NCI-H1417 treated with DMSO at 0.1 percent for 48 hours (cell line): ENCODE results near the gene SCYL1.
"Not testable (repeated sequence)": the region's sequence is repeated elsewhere in the genome, so short reads cannot be mapped to it uniquely, and the experiment has no call there.

Source experiments
- DNase-seq: peaks from one replicate; lab custom pipeline; 2025; lab: John Stamatoyannopoulos, UW

SCYL1 gene

GRCh38 chr11:65506290-65506771 lies 18.6 kb upstream of the SCYL1 start:
- DNase-seq: no peak

GRCh38 chr11:65506772-65507505 lies 17.9 kb upstream of the SCYL1 start:
- DNase-seq: no peak

DNA sequence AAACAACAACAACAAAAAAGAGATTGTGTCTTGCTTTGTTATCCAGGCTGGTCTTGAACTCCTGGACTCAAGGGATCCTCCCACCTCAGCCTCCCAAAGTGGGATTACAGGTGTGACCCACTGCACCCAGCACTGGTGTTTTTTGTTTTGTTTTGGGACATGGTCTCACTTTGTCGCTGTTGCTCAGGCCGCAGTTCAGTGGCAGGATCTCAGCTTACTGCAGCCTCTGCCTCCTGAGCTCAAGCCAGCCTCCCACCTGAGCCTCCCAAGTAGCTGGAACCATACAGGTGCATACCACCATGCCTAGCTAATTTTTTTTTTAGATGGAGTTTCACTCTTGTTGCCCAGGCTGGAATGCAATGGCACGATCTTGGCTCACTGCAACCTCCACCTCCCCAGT lies 12.6 kb upstream of the SCYL1 start:
- DNase-seq: not testable (repeated sequence)

DNA sequence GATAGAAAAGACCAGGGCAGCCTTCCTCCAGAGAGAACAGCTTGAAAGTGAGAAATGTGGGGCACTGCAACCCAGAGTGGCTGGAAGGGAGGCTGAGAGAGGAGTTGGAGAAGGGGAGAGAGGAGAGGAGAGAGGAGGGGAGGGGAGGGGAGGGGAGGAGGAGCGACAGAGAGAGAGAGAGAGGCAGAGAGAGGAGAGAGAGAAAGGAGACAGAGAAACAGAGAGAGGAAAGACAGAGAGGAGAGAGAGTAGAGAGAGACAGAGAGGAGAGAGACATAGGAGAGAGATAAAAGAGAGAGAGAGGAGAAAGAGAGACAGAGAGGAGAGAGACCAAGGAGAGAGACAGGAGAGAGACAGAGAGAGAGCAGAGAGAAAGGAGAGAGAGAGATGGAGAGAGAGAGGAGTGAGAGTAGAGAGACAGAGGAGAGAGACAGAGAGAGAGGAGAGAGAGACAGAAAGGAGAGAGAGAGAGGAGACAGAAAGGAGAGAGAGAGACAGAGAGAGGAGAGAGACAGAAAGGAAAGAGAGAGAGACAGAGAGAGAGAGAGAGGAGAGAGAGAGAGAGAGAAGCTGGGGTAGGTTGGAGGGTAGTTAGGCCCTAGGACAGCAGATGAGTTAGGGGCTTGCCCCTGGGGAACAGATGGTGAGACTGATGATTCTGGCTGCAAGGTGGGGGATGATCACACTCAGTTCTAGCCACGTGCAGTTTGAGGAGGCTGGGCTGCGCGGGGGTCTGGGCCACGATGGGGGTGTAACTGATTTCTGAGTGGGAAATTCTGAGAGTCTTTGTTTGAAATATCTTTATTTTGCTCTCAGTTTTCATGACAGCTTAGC lies 8.5 kb upstream of the SCYL1 start:
- no peak for DNase-seq

DNA sequence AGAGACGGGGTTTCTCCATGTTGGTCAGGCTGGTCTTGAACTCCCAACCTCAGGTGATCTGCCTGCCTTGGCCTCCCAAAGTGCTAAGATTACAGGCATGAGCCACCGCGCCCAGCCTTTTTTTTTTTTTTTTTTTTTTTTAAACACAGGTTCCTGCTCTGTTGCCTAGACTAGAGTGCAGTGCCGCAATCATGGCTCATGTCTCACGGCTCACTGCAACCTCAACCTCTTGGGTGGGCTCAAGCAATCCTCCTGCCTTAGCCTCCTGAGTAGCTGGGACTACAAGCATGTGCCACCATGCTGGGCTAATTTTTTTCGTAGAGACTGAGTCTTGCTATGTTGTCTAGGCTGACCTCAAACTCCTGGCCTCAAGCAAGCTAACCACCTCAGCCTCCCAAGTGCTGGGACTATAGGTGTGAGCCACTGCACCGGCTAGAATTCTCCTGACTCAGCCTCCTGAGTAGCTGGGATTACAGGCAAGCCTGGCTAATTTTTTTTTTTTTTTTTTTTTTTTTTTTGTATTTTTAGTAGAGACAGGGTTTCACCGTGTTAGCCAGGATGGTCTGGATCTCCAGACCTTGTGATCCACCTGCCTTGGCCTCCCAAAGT lies 5.8 kb upstream of the SCYL1 start:
- not testable (repeated sequence) for DNase-seq

GRCh38 chr11:65521777-65522521 lies 2.9 kb upstream of the SCYL1 start:
- DNase-seq: not testable (repeated sequence)

DNA sequence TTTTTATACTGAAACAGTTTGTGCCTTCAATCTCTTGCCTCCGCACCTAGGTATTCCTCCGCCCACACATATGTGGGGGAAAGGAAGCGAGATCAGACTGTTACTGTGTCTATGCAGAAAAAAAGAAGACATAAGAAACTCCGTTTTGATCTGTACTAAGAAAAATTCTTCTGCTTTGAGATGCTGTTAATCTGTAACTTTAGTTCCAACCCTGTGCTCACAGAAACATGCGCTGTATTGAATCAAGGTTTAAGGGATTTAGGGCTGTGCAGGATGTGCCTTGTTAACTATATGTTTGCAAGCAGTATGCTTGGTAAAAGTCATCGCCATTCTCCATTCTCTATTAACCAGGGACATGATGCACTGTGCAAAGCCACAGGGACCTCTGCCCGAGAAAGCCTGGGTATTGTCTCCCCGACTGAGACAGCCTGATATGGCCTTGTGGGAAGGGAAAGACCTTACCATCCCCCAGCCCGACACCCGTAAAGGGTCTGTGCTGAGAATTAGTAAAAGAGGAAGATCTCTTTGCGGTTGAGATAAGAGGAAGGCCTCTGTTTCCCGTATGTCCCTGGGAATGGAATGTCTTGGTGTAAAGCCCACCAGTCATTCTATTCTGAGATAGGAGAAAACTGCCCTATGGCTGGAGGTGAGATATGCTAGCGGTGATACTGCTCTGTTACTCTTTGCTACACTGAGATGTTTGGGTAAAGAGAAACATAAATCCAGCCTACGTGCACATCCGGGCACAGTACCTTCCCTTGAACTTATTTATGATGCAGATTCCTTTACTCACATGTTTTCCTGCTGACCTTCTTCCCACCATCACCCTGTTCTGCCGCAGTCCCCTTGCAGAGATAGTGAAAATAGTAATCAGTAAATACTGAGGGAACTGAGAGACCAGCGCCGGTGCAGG lies 1.9 kb upstream of the SCYL1 start:
- DNase-seq: not testable (repeated sequence)

DNA sequence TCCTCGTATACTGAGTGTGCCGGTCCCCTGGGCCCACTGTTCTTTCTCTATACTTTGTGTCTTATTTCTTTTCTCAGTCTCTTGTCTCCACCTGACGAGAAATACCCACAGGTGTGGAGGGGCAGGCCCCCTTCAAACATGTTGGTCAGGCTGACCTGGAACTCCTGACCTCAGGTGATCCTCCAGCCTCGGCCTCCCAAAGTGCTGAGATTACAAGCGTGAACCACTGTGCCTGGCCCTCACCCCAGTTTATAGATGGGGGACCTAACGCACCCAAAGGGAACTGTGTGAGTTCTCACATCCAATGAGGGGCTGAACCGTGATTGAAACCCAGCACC lies 1.3 kb upstream of the SCYL1 start:
- not testable (repeated sequence) for DNase-seq

GRCh38 chr11:65524014-65524740 lies 706 bp upstream of the SCYL1 start:
- no peak for DNase-seq

GRCh38 chr11:65525546-65526480 lies 930 bp downstream of the SCYL1 start:
- DNase-seq: no peak

DNA sequence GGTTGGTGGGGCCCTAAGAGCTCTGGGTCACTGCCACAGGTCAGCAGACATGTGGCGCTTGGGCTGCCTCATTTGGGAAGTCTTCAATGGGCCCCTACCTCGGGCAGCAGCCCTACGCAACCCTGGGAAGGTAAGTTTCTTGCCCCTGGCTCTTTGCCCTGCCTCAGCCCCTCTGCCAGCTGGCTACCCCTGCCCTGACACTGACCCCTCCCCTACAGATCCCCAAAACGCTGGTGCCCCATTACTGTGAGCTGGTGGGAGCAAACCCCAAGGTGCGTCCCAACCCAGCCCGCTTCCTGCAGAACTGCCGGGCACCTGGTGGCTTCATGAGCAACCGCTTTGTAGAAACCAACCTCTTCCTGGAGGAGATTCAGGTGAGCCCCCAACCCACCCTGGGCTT lies 1.9 kb downstream of the SCYL1 start:
- no peak for DNase-seq

GRCh38 chr11:65528819-65529350 lies 4.0 kb downstream of the SCYL1 start:
- DNase-seq: no peak

GRCh38 chr11:65529475-65530156 lies 4.7 kb downstream of the SCYL1 start:
- no peak for DNase-seq

GRCh38 chr11:65530157-65530496 lies 5.2 kb downstream of the SCYL1 start:
- no peak for DNase-seq

- no peak for DNase-seq
Measured at GRCh38 chr11:65532388-65533064, 7.6 kb downstream of the SCYL1 start.

- no peak for DNase-seq
Measured at GRCh38 chr11:65535102-65535501, 10.2 kb downstream of the SCYL1 start.

DNA sequence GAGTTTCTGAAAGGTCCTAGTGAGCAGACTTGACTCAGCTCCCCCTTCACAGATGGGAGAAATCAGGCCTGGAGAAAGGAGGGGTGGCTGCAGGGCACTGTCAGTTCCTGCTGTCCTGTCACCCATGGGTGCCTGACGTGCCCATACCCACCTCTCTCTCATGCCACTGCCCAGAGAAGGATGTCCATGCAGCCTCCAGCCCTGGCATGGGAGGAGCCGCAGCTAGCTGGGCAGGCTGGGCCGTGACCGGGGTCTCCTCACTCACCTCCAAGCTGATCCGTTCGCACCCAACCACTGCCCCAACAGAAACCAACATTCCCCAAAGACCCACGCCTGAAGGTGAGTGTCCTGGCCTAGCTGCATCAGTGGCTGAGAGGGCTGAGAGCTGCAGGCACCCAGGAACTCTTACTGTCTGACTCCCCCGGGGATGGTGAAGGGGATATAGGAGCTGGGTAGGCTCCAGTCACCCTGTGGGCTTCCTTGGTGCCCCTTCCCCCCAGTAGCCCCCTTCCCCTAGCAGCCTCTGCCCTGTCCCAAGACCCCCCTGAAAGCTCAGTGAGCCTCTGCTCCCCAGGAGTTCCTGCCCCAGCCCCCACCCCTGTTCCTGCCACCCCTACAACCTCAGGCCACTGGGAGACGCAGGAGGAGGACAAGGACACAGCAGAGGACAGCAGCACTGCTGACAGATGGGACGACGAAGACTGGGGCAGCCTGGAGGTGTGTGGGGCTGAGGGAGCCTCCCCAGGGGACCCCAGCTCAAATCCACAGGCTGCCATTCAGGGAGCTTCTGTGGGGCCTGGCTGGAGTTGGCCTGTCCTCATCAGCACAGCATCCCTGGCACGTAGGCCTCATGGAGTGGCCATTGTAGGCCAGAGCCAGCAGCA lies 11.8 kb downstream of the SCYL1 start:
- no peak for DNase-seq
